SK-N-SH (cell line): ENCODE results near the gene TBC1D1. TPM values are rescaled to one million over a fixed set of nuclear protein-coding genes. Genes with fewer than 3 reads are reported as not detected.

Source experiments
- CTCF ChIA-PET: fragments of 300-600, 350-600 bp; formaldehyde crosslinking; extraction: SDS; loops from one replicate; lab custom pipeline; 2021; lab: Yijun Ruan, JAX
- POLR2A ChIA-PET: fragments of 350-600 bp; sonication (Branson Sonifier 250); formaldehyde crosslinking; extraction: SDS; loops from one replicate; lab custom pipeline; 2020; ENCODE audit warnings: antibody characterized with exemption, inconsistent platforms; lab: Yijun Ruan, JAX
- DNase-seq: peaks from one replicate; pipeline ENCODE4 v3.0.0; 2012
- H2AFZ ChIP-seq: fragments of 200-600 bp; sonication (generic); 2 replicates; pipeline ENCODE4 v1.8.1; 2016; ENCODE audit warnings: antibody characterized with exemption, mild to moderate bottlenecking, low read depth
- H3F3A ChIP-seq: fragments of 200-600 bp; sonication (generic); replicated peaks from 2 replicates; pipeline ENCODE3; 2016; ENCODE audit warnings: antibody characterized with exemption, mild to moderate bottlenecking; ENCODE audit not compliant: insufficient read depth
- H3K27ac ChIP-seq, 2 experiments: fragments of 200-500 bp in 1 of 2; fragments of 200-600 bp in 1 of 2; sonication (Bioruptor generic) in 1 of 2; sonication (generic), shearing (Covaris generic) in 1 of 2; 2 replicates each; pipeline versions ENCODE4 v1.5.1 to v1.6.1; 2014 to 2016; ENCODE audit warnings: low read depth in 2 of 2, inconsistent platforms in 1 of 2, low read length in 1 of 2, mild to moderate bottlenecking in 1 of 2, mixed read lengths in 1 of 2
- H3K27me3 ChIP-seq: fragments of 200-600 bp; sonication (generic), shearing (Covaris generic); 2 replicates; pipeline ENCODE4 v1.6.1; 2016; ENCODE audit warnings: mixed run types; ENCODE audit not compliant: insufficient read depth
- H3K36me3 ChIP-seq, 2 experiments: fragments of 200-500 bp in 1 of 2; fragments of 200-600 bp in 1 of 2; sonication (Bioruptor generic) in 1 of 2; sonication (generic) in 1 of 2; replicated peaks in 1 of 2; 2 replicates each; pipeline versions ENCODE3 to v1.5.1; 2014 to 2016; ENCODE audit warnings: low read length in 1 of 2, mild to moderate bottlenecking in 1 of 2; ENCODE audit not compliant: insufficient read depth in 2 of 2, control insufficient read depth in 1 of 2
- H3K4me1 ChIP-seq, 2 experiments: fragments of 200-500 bp in 1 of 2; fragments of 200-600 bp in 1 of 2; sonication (Bioruptor generic) in 1 of 2; sonication (generic), shearing (Covaris generic) in 1 of 2; 2 replicates each; pipeline versions ENCODE4 v1.5.1 to v1.6.1; 2014 to 2016; ENCODE audit warnings: low read depth in 1 of 2, low read length in 1 of 2, mixed run types in 1 of 2; ENCODE audit not compliant: insufficient read depth in 2 of 2, control insufficient read depth in 1 of 2
- H3K4me2 ChIP-seq: fragments of 200-600 bp; sonication (generic), shearing (Covaris generic); 2 replicates; pipeline ENCODE4 v1.6.1; 2017; ENCODE audit warnings: mixed run types
- H3K4me3 ChIP-seq, 2 experiments: fragments of 200-500 bp in 1 of 2; fragments of 200-600 bp in 1 of 2; sonication (Bioruptor generic) in 1 of 2; sonication (generic), shearing (Covaris generic) in 1 of 2; 2 replicates each; pipeline versions ENCODE4 v1.5.1 to v1.8.1; 2014 to 2016; ENCODE audit warnings: low read depth in 2 of 2, inconsistent platforms in 1 of 2, low read length in 1 of 2, mild to moderate bottlenecking in 1 of 2, mixed read lengths in 1 of 2, moderate library complexity in 1 of 2
- H3K79me2 ChIP-seq: fragments of 200-600 bp; sonication (generic); 2 replicates; pipeline ENCODE4 v1.8.1; 2017; ENCODE audit warnings: mild to moderate bottlenecking; ENCODE audit not compliant: insufficient read depth
- H3K9ac ChIP-seq: fragments of 200-600 bp; sonication (generic); 2 replicates; pipeline ENCODE4 v1.6.1; 2017; ENCODE audit warnings: mixed run types
- H3K9me2 ChIP-seq: fragments of 200-600 bp; sonication (generic); 2 replicates; pipeline ENCODE4 v1.6.1; 2017; ENCODE audit warnings: mixed run types
- H3K9me3 ChIP-seq: fragments of 200-600 bp; sonication (generic); 2 replicates; pipeline ENCODE4 v1.6.1; 2017; ENCODE audit warnings: mixed run types, mild to moderate bottlenecking, moderate library complexity
- H4K20me1 ChIP-seq: fragments of 200-600 bp; sonication (generic); 2 replicates; pipeline ENCODE4 v1.6.1; 2017; ENCODE audit warnings: mild to moderate bottlenecking, mixed run types; ENCODE audit not compliant: insufficient read depth
- FOSL2 ChIP-seq: IDR thresholded peaks from 2 replicates; pipeline ENCODE4 v1.4.0; 2012; ENCODE audit warnings: low read depth, mild to moderate bottlenecking, moderate library complexity, borderline replicate concordance
- FOXJ3 ChIP-seq: sonication (generic); formaldehyde crosslinking; IDR thresholded peaks from 2 replicates; pipeline ENCODE4 v1.5.1; 2020; ENCODE audit warnings: mild to moderate bottlenecking, missing genetic modification reagents
- FOXM1 ChIP-seq: IDR thresholded peaks from 2 replicates; pipeline ENCODE4 v1.4.0; 2012; ENCODE audit warnings: low read depth, mild to moderate bottlenecking
- JUND ChIP-seq: IDR thresholded peaks from 2 replicates; pipeline ENCODE4 v1.4.0; 2012
- MEF2A ChIP-seq: IDR thresholded peaks from 2 replicates; pipeline ENCODE4 v1.4.0; 2012; ENCODE audit warnings: low read depth, borderline replicate concordance
- NFIC ChIP-seq: IDR thresholded peaks from 2 replicates; pipeline ENCODE4 v1.4.0; 2012; ENCODE audit warnings: borderline replicate concordance
- NRF1 ChIP-seq: IDR thresholded peaks from 2 replicates; pipeline ENCODE4 v1.6.1; 2012; ENCODE audit warnings: low read depth, mild to moderate bottlenecking, low read length
- RCOR1 ChIP-seq: fragments of 150-350 bp; IDR thresholded peaks from 2 replicates; pipeline ENCODE4 v1.6.1; 2017; ENCODE audit warnings: antibody characterized with exemption, low read length
- RFX5 ChIP-seq: IDR thresholded peaks from 2 replicates; pipeline ENCODE4 v1.6.1; 2012; ENCODE audit warnings: mild to moderate bottlenecking, improper control_type of control experiment, low read length
- RXRA ChIP-seq: IDR thresholded peaks from 2 replicates; pipeline ENCODE4 v1.4.0; 2012; ENCODE audit warnings: low read depth, mild to moderate bottlenecking, borderline replicate concordance
- TAF1 ChIP-seq: IDR thresholded peaks from 2 replicates; pipeline ENCODE4 v1.6.1; 2012; ENCODE audit warnings: low read depth, mild to moderate bottlenecking, low read length, moderate library complexity, borderline replicate concordance
- TCF12 ChIP-seq: IDR thresholded peaks from 2 replicates; pipeline ENCODE4 v1.4.0; 2012
- TEAD4 ChIP-seq: IDR thresholded peaks from 2 replicates; pipeline ENCODE4 v1.4.0; 2012; ENCODE audit warnings: mild to moderate bottlenecking, borderline replicate concordance; ENCODE audit not compliant: insufficient read depth
- USF1 ChIP-seq: IDR thresholded peaks from 2 replicates; pipeline ENCODE4 v1.4.0; 2012; ENCODE audit warnings: low read depth, borderline replicate concordance
- WGBS: methylation state at CpG from one replicate; pipeline ENCODE4 v1.1.6; 2017; ENCODE audit warnings: low lambda C conversion rate; 5-methylcytosine and 5-hydroxymethylcytosine counted together
- polyA plus RNA-seq, 3 experiments: library from polyadenylated mRNA; depleted of rRNA; stranded (reverse); fragments of >200 nt; gene quantifications; 2 replicates each; pipeline ENCODE4 v1.2.3, GENCODE V29; 2012
- TF ChIP-seq, protein P1 (sequence below): IDR thresholded peaks from 2 replicates; pipeline ENCODE4; 2012
- TF ChIP-seq, protein P2 (sequence below): fragments of 200-600 bp; sonication (generic); IDR thresholded peaks from 2 replicates; pipeline ENCODE4 v1.6.1; 2017; ENCODE audit warnings: antibody characterized with exemption, mild to moderate bottlenecking, moderate library complexity
- TF ChIP-seq, protein P3 (sequence below): fragments of 150-350 bp; IDR thresholded peaks from 2 replicates; pipeline ENCODE4 v1.6.1; 2017; ENCODE audit warnings: antibody characterized with exemption, low read length, low read depth, borderline replicate concordance

The TBC1D1 gene
- polyA plus RNA-seq, 1 of the 3 experiments (the other 2 are of a cell fraction) = 29.8 TPM

DNA sequence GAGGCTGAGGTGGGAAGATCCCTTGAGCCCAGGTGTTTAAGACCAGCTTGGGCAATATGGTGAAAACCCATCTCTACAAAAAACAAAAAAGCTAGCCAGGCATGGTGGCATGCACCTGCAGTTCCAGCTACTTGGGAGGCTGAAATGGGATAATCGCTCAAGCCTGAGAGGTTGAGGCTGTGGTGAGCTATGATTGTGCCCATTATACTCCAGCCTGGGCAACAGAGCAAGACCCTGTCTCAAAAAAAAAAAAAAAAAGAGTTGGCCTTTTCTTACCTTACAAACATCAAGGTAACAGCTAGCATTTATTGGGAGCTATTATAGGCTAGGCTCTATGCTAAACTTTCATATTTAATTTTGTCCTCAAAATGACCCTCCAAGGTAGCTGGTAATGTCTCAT is 112.7 kb downstream of the TBC1D1 start:
- no peak for DNase-seq
- Histone ChIP-seq H3K9ac (no peak overlapping the region), H3K27ac (no peak overlapping the region), H4K20me1 (no peaks in the 10 kb centered on the region), H3K9me3 (no peaks in the 10 kb centered on the region), H3K4me1 (peaks cover 0 to 8% of the 10 kb centered on the region in 2 experiments; a peak in 2 of 4 replicates), H3K4me3 (no peak overlapping the region), H3F3A (no peaks in the 10 kb centered on the region), H3K36me3 (no peaks in the 10 kb centered on the region), H3K27me3 (no peaks in the 10 kb centered on the region), H3K4me2 (no peak overlapping the region), H2AFZ (no peak overlapping the region), H3K9me2 (no peaks in the 10 kb centered on the region), H3K79me2 (0 out of 2 replicates have a peak, but pooled peaks cover 13% of the 10 kb centered on the region)
- TF ChIP-seq FOXM1 (no peak), NRF1 (no peak), RXRA (no peak)
- TF ChIP-seq, protein P1, sequence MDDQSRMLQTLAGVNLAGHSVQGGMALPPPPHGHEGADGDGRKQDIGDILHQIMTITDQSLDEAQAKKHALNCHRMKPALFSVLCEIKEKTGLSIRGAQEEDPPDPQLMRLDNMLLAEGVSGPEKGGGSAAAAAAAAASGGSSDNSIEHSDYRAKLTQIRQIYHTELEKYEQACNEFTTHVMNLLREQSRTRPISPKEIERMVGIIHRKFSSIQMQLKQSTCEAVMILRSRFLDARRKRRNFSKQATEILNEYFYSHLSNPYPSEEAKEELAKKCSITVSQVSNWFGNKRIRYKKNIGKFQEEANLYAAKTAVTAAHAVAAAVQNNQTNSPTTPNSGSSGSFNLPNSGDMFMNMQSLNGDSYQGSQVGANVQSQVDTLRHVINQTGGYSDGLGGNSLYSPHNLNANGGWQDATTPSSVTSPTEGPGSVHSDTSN = no peak
- POLR2A ChIA-PET = no interaction called here
- CTCF ChIA-PET = interaction anchor here (1.8 kb wide), 1 partner anchor 26 kb away, joined by 4 read pairs; no protein-coding TSS in a partner anchor
- 100% methylated on average over 1 of the region's 1 CpG for WGBS

GRCh38 chr4:38004062-38004461 is 113.2 kb downstream of the TBC1D1 start:
- no peak overlapping the region for H2AFZ ChIP-seq
- H3K4me3 ChIP-seq = no peak overlapping the region
- 0 out of 2 replicates have a peak, but pooled peaks cover 13% of the 10 kb centered on the region for H3K79me2 ChIP-seq
- TF ChIP-seq TAF1 = no peak
- DNase-seq = no peak
- H3F3A ChIP-seq = no peaks in the 10 kb centered on the region
- no peak overlapping the region for H3K4me2 ChIP-seq
- H3K9ac ChIP-seq = no peak overlapping the region
- H3K4me1 ChIP-seq = peaks cover 0 to 8% of the 10 kb centered on the region in 2 experiments; a peak in 2 of 4 replicates
- H3K27ac ChIP-seq = no peak overlapping the region
- no peaks in the 10 kb centered on the region for H3K27me3 ChIP-seq
- 93% methylated on average over 3 of the region's 3 CpGs for WGBS
- H3K9me3 ChIP-seq = no peaks in the 10 kb centered on the region
- no peaks in the 10 kb centered on the region for H3K36me3 ChIP-seq
- H3K9me2 ChIP-seq = no peaks in the 10 kb centered on the region
- POLR2A ChIA-PET = no interaction called here
- CTCF ChIA-PET = interaction anchor here (1.0 to 1.8 kb wide), 2 partner anchors 21 to 27 kb away, joined by 3 to 4 read pairs; no protein-coding TSS in a partner anchor
- H4K20me1 ChIP-seq = no peaks in the 10 kb centered on the region

GRCh38 chr4:38004887-38005286 is 114.0 kb downstream of the TBC1D1 start:
- no peak overlapping the region for H3K9ac ChIP-seq
- H3K9me3 ChIP-seq = no peaks in the 10 kb centered on the region
- no peak for TF ChIP-seq TCF12
- TF ChIP-seq NFIC = no peak
- TF ChIP-seq, protein P2, sequence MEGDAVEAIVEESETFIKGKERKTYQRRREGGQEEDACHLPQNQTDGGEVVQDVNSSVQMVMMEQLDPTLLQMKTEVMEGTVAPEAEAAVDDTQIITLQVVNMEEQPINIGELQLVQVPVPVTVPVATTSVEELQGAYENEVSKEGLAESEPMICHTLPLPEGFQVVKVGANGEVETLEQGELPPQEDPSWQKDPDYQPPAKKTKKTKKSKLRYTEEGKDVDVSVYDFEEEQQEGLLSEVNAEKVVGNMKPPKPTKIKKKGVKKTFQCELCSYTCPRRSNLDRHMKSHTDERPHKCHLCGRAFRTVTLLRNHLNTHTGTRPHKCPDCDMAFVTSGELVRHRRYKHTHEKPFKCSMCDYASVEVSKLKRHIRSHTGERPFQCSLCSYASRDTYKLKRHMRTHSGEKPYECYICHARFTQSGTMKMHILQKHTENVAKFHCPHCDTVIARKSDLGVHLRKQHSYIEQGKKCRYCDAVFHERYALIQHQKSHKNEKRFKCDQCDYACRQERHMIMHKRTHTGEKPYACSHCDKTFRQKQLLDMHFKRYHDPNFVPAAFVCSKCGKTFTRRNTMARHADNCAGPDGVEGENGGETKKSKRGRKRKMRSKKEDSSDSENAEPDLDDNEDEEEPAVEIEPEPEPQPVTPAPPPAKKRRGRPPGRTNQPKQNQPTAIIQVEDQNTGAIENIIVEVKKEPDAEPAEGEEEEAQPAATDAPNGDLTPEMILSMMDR = no peak
- TF ChIP-seq TEAD4 = no peak
- TF ChIP-seq MEF2A = no peak
- TF ChIP-seq FOXM1 = no peak
- no peak for TF ChIP-seq TAF1
- TF ChIP-seq RCOR1 = no peak
- TF ChIP-seq JUND = no peak
- TF ChIP-seq FOXJ3 (CRISPR knock-in tag) = no peak
- TF ChIP-seq FOSL2 = no peak
- TF ChIP-seq, protein P1 = no peak
- TF ChIP-seq USF1 = no peak
- no peak for TF ChIP-seq RFX5
- TF ChIP-seq, protein P3, sequence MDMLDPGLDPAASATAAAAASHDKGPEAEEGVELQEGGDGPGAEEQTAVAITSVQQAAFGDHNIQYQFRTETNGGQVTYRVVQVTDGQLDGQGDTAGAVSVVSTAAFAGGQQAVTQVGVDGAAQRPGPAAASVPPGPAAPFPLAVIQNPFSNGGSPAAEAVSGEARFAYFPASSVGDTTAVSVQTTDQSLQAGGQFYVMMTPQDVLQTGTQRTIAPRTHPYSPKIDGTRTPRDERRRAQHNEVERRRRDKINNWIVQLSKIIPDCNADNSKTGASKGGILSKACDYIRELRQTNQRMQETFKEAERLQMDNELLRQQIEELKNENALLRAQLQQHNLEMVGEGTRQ = no peak

More at GRCh38 chr4:38004887-38005286, 114.0 kb downstream of the TBC1D1 start:
- Histone ChIP-seq H4K20me1 (no peaks in the 10 kb centered on the region), H2AFZ (no peak overlapping the region), H3K27me3 (no peaks in the 10 kb centered on the region), H3K4me2 (no peak overlapping the region), H3K79me2 (peaks cover 13% of the 10 kb centered on the region; the same call in 1 of the 2 replicates), H3F3A (no peaks in the 10 kb centered on the region), H3K27ac (no peak overlapping the region), H3K4me3 (no peak overlapping the region), H3K4me1 (peaks cover 0 to 8% of the 10 kb centered on the region in 2 experiments; a peak in 2 of 4 replicates), H3K36me3 (no peaks in the 10 kb centered on the region), H3K9me2 (no peaks in the 10 kb centered on the region)
- ChIA-PET POLR2A (no interaction called here), CTCF (interaction anchor here (1.0 kb wide), 1 partner anchor 22 kb away, joined by 3 read pairs; no protein-coding TSS in a partner anchor)
- DNase-seq = no peak
- WGBS = 89% methylated on average over 6 of the region's 6 CpGs
